NB4 (cell line): Measurements from ENCODE around the gene MEGF6.

Source experiments
- CTCF ChIP-seq: IDR thresholded peaks from one replicate; pipeline ENCODE4 v1.5.1; 2012; ENCODE audit warnings: low read depth, low read length
- POLR2A ChIP-seq: IDR thresholded peaks from 2 replicates; pipeline ENCODE4 v1.6.1; 2011; ENCODE audit warnings: mild to moderate bottlenecking; ENCODE audit not compliant: insufficient read length; ENCODE audit errors: extremely low read depth

- TF ChIP-seq CTCF: no peak
- TF ChIP-seq POLR2A: no peak
These were observed 167.0 kb downstream of the MEGF6 start for GRCh38 chr1:3444298-3444697.
